Skeletal muscle tissue (tissue), 4 donors: Measurements from ENCODE around the gene MRPL49. TPM values are rescaled to one million over a fixed set of nuclear protein-coding genes. Genes with fewer than 3 reads are reported as not detected.
"Not testable (repeated sequence)": the region's sequence is repeated elsewhere in the genome, so short reads cannot be mapped to it uniquely, and the experiment has no call there.

Source experiments
- H3K27ac ChIP-seq: one replicate; pipeline ENCODE4 v1.7.0; 2013; ENCODE audit warnings: mild to moderate bottlenecking, low read depth, low read length, inconsistent platforms
- H3K27me3 ChIP-seq, 3 donors: one replicate each; pipeline ENCODE4 v1.7.0; 2013; ENCODE audit warnings: low read length in 3 of 3; ENCODE audit not compliant: control insufficient read depth in 3 of 3, insufficient read depth in 3 of 3
- H3K36me3 ChIP-seq, 3 donors: one replicate each; pipeline ENCODE4 v1.7.0; 2013; ENCODE audit warnings: low read length in 3 of 3; ENCODE audit not compliant: control insufficient read depth in 3 of 3, insufficient read depth in 3 of 3
- H3K4me1 ChIP-seq, 3 donors: one replicate each; pipeline ENCODE4 v1.7.0; 2013; ENCODE audit warnings: low read length in 3 of 3, mild to moderate bottlenecking in 3 of 3; ENCODE audit not compliant: control insufficient read depth in 3 of 3, insufficient read depth in 3 of 3
- H3K4me3 ChIP-seq, 3 donors: one replicate each; pipeline ENCODE4 v1.7.0; 2013; ENCODE audit warnings: low read length in 3 of 3
- H3K9ac ChIP-seq, 3 donors: one replicate each; pipeline ENCODE4 v1.7.0; 2013; ENCODE audit warnings: low read length in 3 of 3, mild to moderate bottlenecking in 3 of 3, moderate library complexity in 2 of 3, low read depth in 1 of 3
- H3K9me3 ChIP-seq, 3 donors: one replicate each; pipeline ENCODE4 v1.7.0; 2013; ENCODE audit warnings: low read length in 3 of 3; ENCODE audit not compliant: control insufficient read depth in 3 of 3
- total RNA-seq: library from RNA; depleted of rRNA; stranded (reverse); fragments of >200 nt; gene quantifications from one replicate; pipeline ENCODE4 v1.2.3, GENCODE V29; 2014
- donor health status: Osteomylitis.

Gene MRPL49
- total RNA-seq, 1 donor from 2014 or later: 21.4 TPM

DNA sequence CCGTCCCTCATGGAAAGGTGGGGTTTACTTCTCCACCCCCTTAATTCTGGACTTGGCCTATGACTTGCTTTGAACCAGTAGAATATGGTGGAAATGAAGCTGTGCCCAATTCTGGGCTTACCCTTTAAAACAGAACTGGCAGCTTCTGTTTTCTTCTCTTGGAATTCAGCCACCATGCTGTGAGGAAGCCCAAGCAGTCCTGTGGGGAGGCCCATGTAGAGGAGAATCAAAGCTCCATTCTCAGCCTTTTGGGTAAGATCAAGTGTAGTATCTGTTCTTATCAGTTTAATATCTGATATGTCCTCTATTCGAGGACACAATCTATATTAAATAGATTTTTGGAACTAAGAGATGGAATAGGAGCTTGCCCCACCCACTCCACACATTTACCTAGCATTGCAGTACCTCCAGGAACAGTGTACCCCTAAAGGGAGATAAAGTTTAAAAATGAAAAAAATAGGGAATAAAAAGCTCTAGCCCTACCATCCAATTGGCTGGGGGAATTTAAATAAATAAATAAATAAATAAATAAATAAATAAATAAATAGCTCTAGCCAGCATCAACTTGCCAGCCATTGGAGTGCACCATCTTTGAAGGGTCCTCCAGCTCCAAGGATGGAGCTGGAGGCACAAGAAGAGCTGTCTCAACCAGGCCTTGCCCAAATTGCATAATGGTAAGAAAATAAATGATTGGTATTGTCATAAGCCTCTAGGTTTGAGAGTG is 25.4 kb downstream of the MRPL49 start:
- no peaks in the 10 kb centered on the region for H3K27me3 ChIP-seq
- H3K9ac ChIP-seq: no peak overlapping the region
- no peaks in the 10 kb centered on the region for H3K36me3 ChIP-seq
- no peak overlapping the region for H3K4me3 ChIP-seq
- no peaks in the 10 kb centered on the region for H3K9me3 ChIP-seq
- no peak overlapping the region for H3K27ac ChIP-seq
- peaks cover 12 to 19% (median 14%) of the 10 kb centered on the region in 3 donors for H3K4me1 ChIP-seq

DNA sequence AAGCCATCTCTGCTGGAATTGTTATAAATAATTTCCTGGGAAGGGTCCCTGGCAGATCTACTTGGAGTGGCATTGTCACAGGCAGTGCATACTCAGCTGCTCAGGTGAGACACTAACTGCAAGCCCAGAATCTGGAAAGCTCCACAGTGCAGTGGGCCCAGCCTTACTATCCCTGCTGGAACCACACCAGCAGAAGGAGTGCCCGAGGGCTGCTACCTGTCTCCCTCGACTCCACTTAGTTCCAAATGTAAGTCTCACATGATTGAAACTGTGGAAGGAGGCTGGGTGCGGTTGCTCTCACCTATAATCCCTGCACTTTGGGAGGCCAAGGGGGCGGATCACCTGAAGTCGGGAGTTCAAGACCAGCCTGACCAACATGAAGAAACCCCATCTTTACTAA is 26.5 kb downstream of the MRPL49 start:
- H3K27ac ChIP-seq: no peak overlapping the region
- H3K27me3 ChIP-seq: no peaks in the 10 kb centered on the region
- H3K4me1 ChIP-seq: peaks cover 12 to 19% (median 14%) of the 10 kb centered on the region in 3 donors
- H3K9ac ChIP-seq: no peak overlapping the region
- H3K36me3 ChIP-seq: no peaks in the 10 kb centered on the region
- H3K9me3 ChIP-seq: no peaks in the 10 kb centered on the region
- H3K4me3 ChIP-seq: no peak overlapping the region

DNA sequence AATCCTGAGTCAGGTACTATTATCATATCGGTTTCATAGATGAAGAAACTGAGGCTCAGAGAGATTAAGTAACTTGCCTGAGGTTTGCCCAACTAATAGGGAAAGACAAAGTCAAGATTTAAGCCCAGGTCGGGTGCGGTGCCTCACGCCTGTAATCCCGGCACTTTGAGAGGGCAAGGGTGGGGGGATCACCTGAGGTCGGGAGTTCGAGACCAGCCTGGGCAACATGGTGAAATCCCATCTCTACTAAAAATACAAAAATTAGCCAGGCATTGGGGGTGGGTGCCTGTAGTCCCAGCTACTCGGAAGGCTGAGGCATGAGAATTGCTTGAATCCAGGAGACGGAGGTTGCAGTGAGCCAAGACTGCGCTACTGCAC is 28.0 kb downstream of the MRPL49 start:
- peak overlapping the region; percentile 85 for H3K27ac ChIP-seq
- not testable (repeated sequence) for H3K4me3 ChIP-seq, H3K27me3 ChIP-seq, H3K9me3 ChIP-seq, H3K36me3 ChIP-seq
- peaks cover 12 to 19% (median 14%) of the 10 kb centered on the region in 3 donors for H3K4me1 ChIP-seq
- H3K9ac ChIP-seq: peak overlapping the region in 2 of 3 donors; percentile 62 to 70

DNA sequence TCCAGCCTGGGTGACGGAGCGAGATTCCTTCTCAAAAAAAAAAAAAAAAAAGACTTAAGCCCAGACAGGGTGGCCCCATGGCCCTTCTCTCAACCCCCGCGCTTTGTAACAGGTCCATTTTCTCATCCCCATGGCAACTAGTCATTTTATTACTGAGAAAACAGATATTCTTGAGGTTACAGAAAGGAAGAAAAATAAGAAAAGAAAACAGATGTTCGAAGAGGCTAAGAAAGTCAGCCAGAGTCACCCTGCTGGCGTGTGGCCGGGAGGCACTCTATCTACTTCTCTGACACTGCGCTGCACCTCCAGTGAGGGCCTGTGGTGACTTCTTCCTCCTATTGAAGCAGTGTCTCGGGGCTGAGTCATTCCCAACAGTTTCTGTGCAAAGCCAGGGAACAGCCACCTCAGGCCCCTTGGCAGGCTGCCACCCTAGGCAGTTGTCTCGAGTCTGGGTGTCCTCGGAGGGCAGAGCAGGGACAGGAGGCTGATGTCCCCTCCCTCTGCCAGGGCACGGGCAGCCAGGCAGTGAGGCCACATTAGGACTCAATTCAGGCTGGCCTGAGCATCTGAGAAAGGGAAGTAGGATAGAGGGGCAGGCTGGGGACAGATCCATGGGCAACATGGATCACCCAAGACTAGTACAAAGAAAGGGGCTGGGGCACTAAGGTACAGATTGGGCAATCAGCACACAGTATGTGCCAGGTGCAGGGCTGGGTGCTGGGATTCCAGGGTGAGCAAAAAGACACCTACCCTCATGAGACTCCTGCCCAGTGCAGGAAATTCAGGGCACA is 28.6 kb downstream of the MRPL49 start:
- peak overlapping the region; percentile 62 to 80 (median 70) for H3K9ac ChIP-seq
- H3K9me3 ChIP-seq: no peaks in the 10 kb centered on the region
- H3K4me3 ChIP-seq: peak overlapping the region; percentile 7 to 47 (median 41)
- no peaks in the 10 kb centered on the region for H3K36me3 ChIP-seq
- peak overlapping the region; percentile 85 for H3K27ac ChIP-seq
- H3K4me1 ChIP-seq: peaks cover 12 to 19% (median 14%) of the 10 kb centered on the region in 3 donors
- H3K27me3 ChIP-seq: no peaks in the 10 kb centered on the region

DNA sequence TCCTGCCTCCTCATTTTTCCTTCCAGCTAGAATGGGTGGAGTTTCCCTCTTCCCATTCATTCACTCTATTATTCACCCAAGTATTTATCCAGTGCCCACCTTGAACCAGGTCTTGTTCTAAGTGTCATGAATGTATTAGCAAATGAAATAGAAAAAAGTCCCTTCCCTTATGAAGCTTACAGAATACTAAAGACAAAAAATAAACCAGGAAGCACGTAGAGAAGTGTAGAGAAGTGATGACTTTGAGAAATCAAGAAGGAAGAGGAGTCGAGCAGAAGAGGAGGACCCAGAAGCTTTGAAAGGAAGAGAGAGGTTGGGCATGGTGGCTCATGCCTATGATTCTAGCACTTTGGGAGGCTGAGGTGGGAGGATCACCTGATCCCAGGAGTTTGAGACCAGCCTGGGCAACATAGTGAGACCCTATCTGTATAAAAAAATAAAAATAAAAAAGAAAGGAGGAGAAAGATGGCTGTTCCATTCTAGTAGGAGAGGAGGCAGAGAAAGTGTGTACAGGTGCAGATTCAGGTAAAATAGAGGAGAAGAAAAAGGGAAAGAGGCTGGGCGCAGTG is 29.3 kb downstream of the MRPL49 start:
- Histone ChIP-seq H3K9ac (peak overlapping the region in 2 of 3 donors; percentile 70 to 80), H3K27ac (peak overlapping the region; percentile 85), H3K36me3 (no peaks in the 10 kb centered on the region), H3K9me3 (no peaks in the 10 kb centered on the region), H3K27me3 (no peaks in the 10 kb centered on the region), H3K4me3 (no peak overlapping the region), H3K4me1 (peaks cover 12 to 19% (median 14%) of the 10 kb centered on the region in 3 donors)

DNA sequence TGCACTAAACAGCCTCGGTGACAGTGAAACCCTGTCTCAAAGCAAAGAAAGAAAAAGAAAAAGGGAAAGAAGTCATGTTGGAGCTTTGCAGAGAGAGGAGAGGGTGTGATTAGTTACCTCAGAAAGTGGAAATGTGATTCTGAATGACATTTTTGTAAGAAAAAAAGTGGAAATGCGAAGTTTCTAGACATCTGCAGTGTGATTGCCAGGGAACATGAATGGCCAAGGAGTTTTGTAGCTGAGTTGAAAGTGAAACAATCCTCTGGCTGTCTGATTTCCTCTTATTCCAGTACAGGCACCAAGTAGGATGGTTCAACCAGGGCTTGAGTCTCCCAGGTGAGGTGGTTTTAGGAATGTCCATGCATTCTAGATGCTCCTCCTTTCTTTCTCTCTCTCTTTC is 30.0 kb downstream of the MRPL49 start:
- no peaks in the 10 kb centered on the region for H3K36me3 ChIP-seq
- no peaks in the 10 kb centered on the region for H3K9me3 ChIP-seq
- no peaks in the 10 kb centered on the region for H3K27me3 ChIP-seq
- H3K4me3 ChIP-seq: no peak overlapping the region
- no peak overlapping the region for H3K27ac ChIP-seq
- peaks cover 12 to 19% (median 14%) of the 10 kb centered on the region in 3 donors for H3K4me1 ChIP-seq
- H3K9ac ChIP-seq: no peak overlapping the region

DNA sequence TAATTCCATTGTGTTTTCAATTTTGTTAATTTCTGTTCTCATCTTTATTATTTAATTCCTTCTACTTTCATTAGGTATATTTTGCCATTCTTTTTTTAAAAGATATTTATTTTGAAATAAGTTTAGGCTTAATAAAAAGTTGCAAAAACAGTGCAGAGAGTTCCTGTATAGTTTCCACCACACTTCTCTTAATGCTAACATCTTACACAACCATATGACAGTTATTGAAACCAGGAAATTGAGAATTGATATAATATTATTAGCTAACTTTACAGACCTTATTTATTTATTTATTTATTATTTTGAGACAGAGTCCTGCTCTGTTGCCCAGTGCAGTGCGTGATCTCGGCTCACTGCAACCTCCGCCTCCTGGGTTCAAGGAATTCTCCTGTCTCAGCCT is 34.1 kb downstream of the MRPL49 start:
- no peak overlapping the region for H3K9ac ChIP-seq
- peaks cover 0 to 3% (median 1%) of the 10 kb centered on the region in 3 donors for H3K4me1 ChIP-seq
- H3K4me3 ChIP-seq: no peak overlapping the region
- no peaks in the 10 kb centered on the region for H3K9me3 ChIP-seq
- no peak overlapping the region for H3K27ac ChIP-seq
- no peaks in the 10 kb centered on the region for H3K27me3 ChIP-seq
- no peaks in the 10 kb centered on the region for H3K36me3 ChIP-seq

DNA sequence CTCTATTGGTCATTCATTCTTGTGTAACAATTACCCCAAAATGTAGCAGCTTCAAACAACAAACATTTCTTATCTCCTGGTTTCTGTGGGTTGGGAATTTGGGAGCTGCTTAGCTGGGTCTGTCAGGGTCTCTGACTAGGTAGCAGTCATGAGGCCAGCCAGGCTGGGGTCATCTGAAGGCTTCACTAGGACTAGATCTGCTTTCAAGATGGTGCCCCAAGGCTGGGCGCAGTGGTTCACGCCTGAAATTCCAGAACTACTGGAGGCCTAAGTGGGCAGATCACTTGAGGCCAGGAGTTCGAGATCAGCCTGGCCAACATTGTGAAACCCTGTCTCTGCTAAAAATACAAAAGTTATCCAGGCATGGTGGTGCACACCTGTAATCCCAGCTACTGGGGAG is 34.8 kb downstream of the MRPL49 start:
- no peaks in the 10 kb centered on the region for H3K36me3 ChIP-seq
- no peak overlapping the region for H3K9ac ChIP-seq
- no peak overlapping the region for H3K4me3 ChIP-seq
- no peaks in the 10 kb centered on the region for H3K27me3 ChIP-seq
- no peak overlapping the region for H3K27ac ChIP-seq
- no peaks in the 10 kb centered on the region for H3K9me3 ChIP-seq
- H3K4me1 ChIP-seq: no peaks in the 10 kb centered on the region

DNA sequence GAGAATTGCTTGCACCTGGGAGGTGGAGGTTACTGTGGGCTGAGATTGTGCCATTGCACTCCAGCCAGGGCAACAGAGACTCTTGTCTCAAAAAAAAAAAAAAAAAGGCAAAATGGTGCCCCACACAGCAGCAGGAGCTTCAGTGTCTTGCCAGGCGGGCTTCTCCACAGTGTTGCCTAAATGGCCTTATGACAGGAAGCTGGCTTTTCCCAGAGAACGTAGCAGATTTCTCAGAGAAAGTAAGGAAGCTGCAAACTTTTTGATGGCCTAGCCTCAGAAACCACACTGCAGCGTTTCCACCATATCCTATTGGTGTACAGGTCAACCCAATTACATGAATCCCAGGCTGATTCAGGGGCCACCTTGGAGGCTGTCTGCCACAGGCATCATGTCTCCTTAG is 35.2 kb downstream of the MRPL49 start:
- no peaks in the 10 kb centered on the region for H3K36me3 ChIP-seq
- no peak overlapping the region for H3K4me3 ChIP-seq
- H3K4me1 ChIP-seq: no peaks in the 10 kb centered on the region
- no peaks in the 10 kb centered on the region for H3K9me3 ChIP-seq
- H3K27me3 ChIP-seq: no peaks in the 10 kb centered on the region
- H3K9ac ChIP-seq: no peak overlapping the region
- H3K27ac ChIP-seq: no peak overlapping the region

DNA sequence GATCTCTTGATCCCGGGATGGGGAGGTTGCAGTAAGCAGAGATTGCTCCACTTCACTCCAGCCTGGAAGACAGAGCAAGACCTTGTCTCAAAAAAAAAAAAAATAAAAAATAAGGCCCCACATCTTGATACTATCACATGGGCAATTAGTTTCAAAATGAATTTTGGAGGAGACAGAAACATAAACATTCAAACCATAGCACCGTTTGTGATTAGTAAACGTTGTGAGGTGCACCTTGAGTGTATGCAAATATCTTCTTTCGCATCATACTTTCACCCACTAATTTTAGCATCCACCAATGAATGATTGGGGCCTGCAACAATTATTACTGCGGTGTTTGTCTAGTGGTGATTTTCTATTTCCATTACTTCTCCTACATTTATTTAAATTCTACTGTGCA is 36.9 kb downstream of the MRPL49 start:
- Histone ChIP-seq H3K4me3 (no peak overlapping the region), H3K9ac (no peak overlapping the region), H3K4me1 (no peaks in the 10 kb centered on the region)

More for the DNA sequence above, 36.9 kb downstream of the MRPL49 start:
- H3K27me3 ChIP-seq: no peaks in the 10 kb centered on the region
- no peak overlapping the region for H3K27ac ChIP-seq
- no peaks in the 10 kb centered on the region for H3K9me3 ChIP-seq
- H3K36me3 ChIP-seq: no peaks in the 10 kb centered on the region
